HepG2 (cell line): Measurements from ENCODE around the gene FIZ1. TPM values are rescaled to one million over a fixed set of nuclear protein-coding genes. Genes with fewer than 3 reads are reported as not detected.

ENCODE experiments used
- FOXO4 ChIP-seq: sonication (generic); formaldehyde crosslinking; conservative IDR thresholded peaks from 2 replicates; pipeline ENCODE4 v1.8.1; 2023; ENCODE audit warnings: missing genetic modification reagents
- HDAC2 ChIP-seq: sonication (generic); formaldehyde crosslinking; IDR thresholded peaks from 2 replicates; pipeline ENCODE4 v1.4.0; 2020; ENCODE audit warnings: missing genetic modification reagents
- KDM2A ChIP-seq: sonication (generic); formaldehyde crosslinking; IDR thresholded peaks from 2 replicates; pipeline ENCODE4 v1.4.0; 2020; ENCODE audit warnings: low read depth, missing genetic modification reagents, borderline replicate concordance
- MYC ChIP-seq: sonication (generic); formaldehyde crosslinking; IDR thresholded peaks from 2 replicates; pipeline ENCODE4 v1.9.0; 2021; ENCODE audit warnings: missing genetic modification reagents, borderline replicate concordance
- NR2F6 ChIP-seq, 2 experiments: IDR thresholded peaks; 2 replicates each; pipeline ENCODE4 v1.6.1; 2016; ENCODE audit warnings: antibody characterized with exemption in 1 of 2, mild to moderate bottlenecking in 1 of 2
- POGK ChIP-seq: sonication (generic); formaldehyde crosslinking; conservative IDR thresholded peaks from 2 replicates; pipeline ENCODE4 v1.8.0; 2022; ENCODE audit warnings: mild to moderate bottlenecking, moderate library complexity, missing genetic modification reagents
- PREB ChIP-seq: sonication (generic); formaldehyde crosslinking; IDR thresholded peaks from 2 replicates; pipeline ENCODE4 v1.4.0; 2020; ENCODE audit warnings: missing genetic modification reagents
- SNAI1 ChIP-seq: sonication (generic); formaldehyde crosslinking; IDR thresholded peaks from 2 replicates; pipeline ENCODE4 v1.5.0; 2020; ENCODE audit warnings: mild to moderate bottlenecking, missing genetic modification reagents, borderline replicate concordance
- TFAP4 ChIP-seq: sonication (generic); IDR thresholded peaks from 2 replicates; pipeline ENCODE4 v1.6.1; 2016; ENCODE audit warnings: low read depth, borderline replicate concordance
- ZBTB40 ChIP-seq, 2 experiments: fragments of 450-650 bp in 1 of 2; sonication (generic) in 1 of 2; formaldehyde crosslinking in 1 of 2; IDR thresholded peaks; 2 replicates each; pipeline versions ENCODE4 v1.6.1 to v1.8.0; 2016 to 2022; ENCODE audit warnings: antibody characterized with exemption in 1 of 2, mild to moderate bottlenecking in 1 of 2, missing genetic modification reagents in 1 of 2
- ZC3H13 ChIP-seq: sonication (generic); formaldehyde crosslinking; IDR thresholded peaks from 2 replicates; pipeline ENCODE4 v1.8.1; 2023; ENCODE audit warnings: mild to moderate bottlenecking, missing genetic modification reagents, moderate library complexity
- polyA plus RNA-seq, 8 experiments: library from polyadenylated mRNA; depleted of rRNA in 3 of 8; stranded (reverse) in 7 of 8; unstranded in 1 of 8; fragments of >200 nt; fragmentation: Illumina TruSeq in 4 of 8; extraction: Trizol in 4 of 8; gene quantifications; 2 replicates each; pipeline versions ENCODE4 v1.2.1 to v1.2.3, GENCODE V29; 2011 to 2016; ENCODE audit warnings: low read depth in 4 of 8, missing spikeins in 1 of 8, mixed read lengths in 1 of 8; ENCODE audit not compliant: insufficient read depth in 1 of 8
- total RNA-seq, 5 experiments: library from RNA; depleted of rRNA; stranded (reverse); fragments of >200 nt; fragmentation: Illumina TruSeq; extraction: Trizol; gene quantifications; 2 replicates each; pipeline ENCODE4 v1.2.3, GENCODE V29; 2016; ENCODE audit warnings: low read depth in 1 of 5

Gene FIZ1
- total and polyA plus RNA-seq, 2 of the 13 experiments (the other 11 are each of a cell fraction or from before 2014, with no cell fraction given): 3.6 to 5.9 TPM

GRCh38 chr19:55544776-55545439 is 54.4 kb downstream of the FIZ1 start (continued):
- TF ChIP-seq ZBTB40 (IDR thresholded peaks at IDR 0.05) (no peak), ZBTB40 (CRISPR knock-in tag; IDR thresholded peaks at IDR 0.05) (no peak; the same call in 1 of the 2 replicates), NR2F6 (IDR thresholded peaks at IDR 0.05) (peak; percentile 90), NR2F6 (CRISPR knock-in tag; IDR thresholded peaks at IDR 0.05) (peak; percentile 94), TFAP4 (peak; percentile 78; the same call in 1 of the 2 replicates), KDM2A (CRISPR knock-in tag) (no peak; the same call in 1 of the 2 replicates), ZC3H13 (CRISPR knock-in tag) (no peak), SNAI1 (no peak), FOXO4 (CRISPR knock-in tag) (no peak), MYC (CRISPR knock-in tag) (peak; percentile 20; the same call in 1 of the 2 replicates), POGK (CRISPR knock-in tag) (no peak), PREB (no peak), HDAC2 (CRISPR knock-in tag) (no peak)
